Osteoblast (primary cell): ENCODE data around the gene AGK. TPM values are rescaled to one million over a fixed set of nuclear protein-coding genes. Genes with fewer than 3 reads are reported as not detected.
A peak's percentile ranks its signal among the peaks of the same experiment; 100 is the strongest.
"Not testable (repeated sequence)": the region's sequence is repeated elsewhere in the genome, so short reads cannot be mapped to it uniquely, and the experiment has no call there.

ENCODE experiments used
- DNase-seq: peaks from one replicate; pipeline ENCODE4 v3.0.0; 2011; ENCODE audit warnings: low spot score, mixed read lengths; ENCODE audit not compliant: insufficient read length; ENCODE audit errors: missing footprints
- H2AFZ ChIP-seq: 2 replicates; pipeline ENCODE4 v1.6.0; 2011; ENCODE audit warnings: mild to moderate bottlenecking, low read length
- H3K27ac ChIP-seq: 2 replicates; pipeline ENCODE4 v1.5.1; 2011; ENCODE audit warnings: mild to moderate bottlenecking, low read depth, low read length, moderate library complexity
- H3K27me3 ChIP-seq: 2 replicates; pipeline ENCODE4 v1.6.0; 2012; ENCODE audit warnings: mild to moderate bottlenecking, control low read depth, inconsistent platforms, low read length, moderate library complexity; ENCODE audit not compliant: insufficient read depth
- H3K36me3 ChIP-seq: 2 replicates; pipeline ENCODE4 v1.5.1; 2011; ENCODE audit warnings: mild to moderate bottlenecking, low read length, control low read depth, moderate library complexity; ENCODE audit not compliant: insufficient read depth
- H3K4me1 ChIP-seq: 2 replicates; pipeline ENCODE4 v1.5.1; 2011; ENCODE audit warnings: mild to moderate bottlenecking, low read length, control low read depth, moderate library complexity; ENCODE audit not compliant: insufficient read depth
- H3K4me2 ChIP-seq: 2 replicates; pipeline ENCODE4 v1.6.0; 2011; ENCODE audit warnings: mild to moderate bottlenecking, low read length; ENCODE audit not compliant: insufficient read depth
- H3K4me3 ChIP-seq: fragments of 200-600 bp; sonication (generic); 3 replicates; pipeline ENCODE4 v1.5.1; 2012; ENCODE audit warnings: mild to moderate bottlenecking, low read length, inconsistent platforms; ENCODE audit not compliant: insufficient read depth
- H3K79me2 ChIP-seq: 2 replicates; pipeline ENCODE4 v1.6.0; 2012; ENCODE audit warnings: mild to moderate bottlenecking, low read length, control low read depth, inconsistent platforms; ENCODE audit not compliant: insufficient read depth
- H3K9me3 ChIP-seq: 2 replicates; pipeline ENCODE4 v1.5.1; 2011; ENCODE audit warnings: low read depth, low read length, control low read depth
- H4K20me1 ChIP-seq: 2 replicates; pipeline ENCODE4 v1.6.0; 2012; ENCODE audit warnings: mild to moderate bottlenecking, low read length, control low read depth; ENCODE audit not compliant: insufficient read depth
- CTCF ChIP-seq: IDR thresholded peaks from 2 replicates; pipeline ENCODE4 v1.5.1; 2011; ENCODE audit warnings: mild to moderate bottlenecking, low read depth, low read length, moderate library complexity; ENCODE audit errors: extremely low read depth
- total RNA-seq: library from RNA; depleted of rRNA; stranded (reverse); fragments of >200 nt; gene quantifications from 2 replicates; pipeline ENCODE4 v1.2.3, GENCODE V29; 2012

AGK gene
- total RNA-seq, 1 donor = 26.1 TPM

GRCh38 chr7:141573511-141573910 lies 22.3 kb downstream of the AGK start:
- Histone ChIP-seq H3K79me2 (peaks cover 3% of the 10 kb centered on the region), H2AFZ (no peak overlapping the region), H3K4me2 (no peak overlapping the region), H3K4me3 (no peak overlapping the region), H3K27me3 (no peaks in the 10 kb centered on the region), H3K9me3 (no peaks in the 10 kb centered on the region), H3K27ac (no peak overlapping the region), H3K4me1 (no peaks in the 10 kb centered on the region), H3K36me3 (no peaks in the 10 kb centered on the region), H4K20me1 (no peaks in the 10 kb centered on the region)
- no peak for DNase-seq
- TF ChIP-seq CTCF = no peak

GRCh38 chr7:141575164-141575563 lies 24.0 kb downstream of the AGK start:
- no peak overlapping the region for H3K4me3 ChIP-seq
- H4K20me1 ChIP-seq = no peaks in the 10 kb centered on the region
- no peaks in the 10 kb centered on the region for H3K27me3 ChIP-seq
- no peak for DNase-seq
- H2AFZ ChIP-seq = no peak overlapping the region
- TF ChIP-seq CTCF = no peak
- no peak overlapping the region for H3K4me2 ChIP-seq
- H3K9me3 ChIP-seq = no peaks in the 10 kb centered on the region
- H3K79me2 ChIP-seq = peaks cover 3% of the 10 kb centered on the region
- H3K36me3 ChIP-seq = no peaks in the 10 kb centered on the region
- H3K4me1 ChIP-seq = no peaks in the 10 kb centered on the region
- H3K27ac ChIP-seq = peak overlapping the region; percentile 56

- no peaks in the 10 kb centered on the region for H3K36me3 ChIP-seq
- no peak overlapping the region for H2AFZ ChIP-seq
- no peak overlapping the region for H3K4me2 ChIP-seq
- no peaks in the 10 kb centered on the region for H3K9me3 ChIP-seq
- H3K27me3 ChIP-seq = no peaks in the 10 kb centered on the region
- H3K4me3 ChIP-seq = no peak overlapping the region
- TF ChIP-seq CTCF = no peak
- DNase-seq = no peak
- H4K20me1 ChIP-seq = no peaks in the 10 kb centered on the region
- peaks cover 3% of the 10 kb centered on the region for H3K79me2 ChIP-seq
- no peaks in the 10 kb centered on the region for H3K4me1 ChIP-seq
- peak overlapping the region; percentile 56 for H3K27ac ChIP-seq
These were observed 24.6 kb downstream of the AGK start for GRCh38 chr7:141575654-141576448.

- H3K79me2 ChIP-seq = peaks cover 3% of the 10 kb centered on the region
- H3K27ac ChIP-seq = no peak overlapping the region
- no peaks in the 10 kb centered on the region for H3K36me3 ChIP-seq
- H4K20me1 ChIP-seq = no peaks in the 10 kb centered on the region
- H3K4me1 ChIP-seq = no peaks in the 10 kb centered on the region
- no peak for TF ChIP-seq CTCF
- no peak overlapping the region for H3K4me3 ChIP-seq
- no peak overlapping the region for H2AFZ ChIP-seq
- DNase-seq = no peak
- no peak overlapping the region for H3K4me2 ChIP-seq
- H3K9me3 ChIP-seq = no peaks in the 10 kb centered on the region
- H3K27me3 ChIP-seq = no peaks in the 10 kb centered on the region
These were observed 26.0 kb downstream of the AGK start for GRCh38 chr7:141577043-141577839.

- H3K4me3 ChIP-seq, H3K4me1 ChIP-seq, H3K79me2 ChIP-seq, H3K4me2 ChIP-seq, H4K20me1 ChIP-seq, H3K36me3 ChIP-seq, H3K9me3 ChIP-seq, H3K27ac ChIP-seq, DNase-seq, H2AFZ ChIP-seq, H3K27me3 ChIP-seq: not testable (repeated sequence)
These were observed 28.7 kb downstream of the AGK start for GRCh38 chr7:141579953-141580352.
